ENCODE data around the gene SNX21. TPM values are rescaled to one million over a fixed set of nuclear protein-coding genes. Genes with fewer than 3 reads are reported as not detected.

Gene SNX21
- total and polyA plus RNA-seq, 2 experiments from 2014 or later: 50.9 to 88.4 TPM

DNA sequence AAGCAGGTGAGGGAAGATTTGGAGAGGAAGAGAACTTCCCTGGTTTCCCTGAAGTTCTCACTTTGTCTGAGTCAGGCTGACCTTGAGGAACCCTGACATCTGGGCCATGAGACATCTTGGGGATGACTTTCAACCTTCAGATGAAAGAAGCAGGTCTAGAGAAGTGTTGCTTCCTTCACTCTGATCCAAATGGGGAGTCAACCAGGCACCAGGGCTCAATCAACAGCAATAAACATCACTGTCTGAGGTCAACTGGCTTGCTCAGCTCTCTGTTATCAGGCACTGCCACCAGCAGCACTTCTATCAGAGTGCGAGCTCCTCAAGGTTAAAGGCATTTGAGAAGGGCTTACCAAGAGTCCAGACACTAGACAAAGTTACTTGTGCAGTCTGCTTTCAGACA is 17.3 kb downstream of the SNX21 start:
- Histone ChIP-seq H2AFZ (no peak overlapping the region), H3K27ac (no peak overlapping the region), H3K9ac (no peak overlapping the region), H3K9me2 (ENCODE audit: insufficient read depth) (no peaks in the 10 kb centered on the region), H3F3A (ENCODE audit: insufficient read depth) (0 out of 2 replicates have a peak, but pooled peaks cover 10% of the 10 kb centered on the region), H3K79me2 (ENCODE audit: insufficient read depth) (peaks cover 27% of the 10 kb centered on the region), H3K9me3 (ENCODE audit: low read depth) (no peaks in the 10 kb centered on the region), H3K4me3 (no peak overlapping the region), H3K4me1 (ENCODE audit: insufficient read depth) (peaks cover 2% of the 10 kb centered on the region; the same call in 1 of the 2 replicates), H3K27me3 (replicated peaks; ENCODE audit: insufficient read depth) (no peaks in the 10 kb centered on the region), H4K20me1 (ENCODE audit: insufficient read depth) (no peaks in the 10 kb centered on the region), H3K36me3 (ENCODE audit: low read depth) (peaks cover 12% of the 10 kb centered on the region), H3K4me2 (ENCODE audit: unreplicated experiment) (no peak overlapping the region)
- in situ Hi-C loops (cut with MboI): no loop called here
- WGBS, 2 experiments (ENCODE audit: low coverage in 1 of 2, low lambda C conversion rate in 2 of 2, missing lambda C conversion rate in 2 of 2): 95 to 100% methylated on average over 1 of the region's 1 CpG
- DNase-seq: no peak
- no peak for TF ChIP-seq EZH2 (IDR thresholded peaks at IDR 0.05; ENCODE audit: insufficient read depth, poor library complexity, severe bottlenecking)
- no peak for TF ChIP-seq EZH2phosphoT487 (IDR thresholded peaks at IDR 0.05; ENCODE audit: insufficient read depth, low read depth)

DNA sequence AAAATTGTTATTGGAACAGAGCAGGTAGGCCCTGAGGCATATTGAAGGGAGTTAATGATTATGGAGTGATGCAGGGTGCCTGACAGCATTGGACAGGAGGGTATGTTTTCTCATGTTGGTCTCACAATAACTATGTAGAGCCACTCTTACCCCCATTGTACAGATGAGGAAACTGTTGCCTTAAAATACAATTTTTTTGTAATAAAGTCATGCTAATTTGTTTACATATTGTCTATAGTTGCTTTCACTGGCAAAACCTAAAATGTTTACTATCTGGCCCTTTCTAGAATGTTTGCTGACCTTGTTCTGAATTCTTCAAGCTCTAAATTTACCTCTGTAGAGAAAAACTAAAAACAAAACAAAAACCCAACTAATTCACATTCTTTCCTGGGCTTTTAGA is 17.9 kb downstream of the SNX21 start:
- Histone ChIP-seq H3K4me2 (ENCODE audit: unreplicated experiment) (no peak overlapping the region), H3K9ac (no peak overlapping the region), H3K9me2 (ENCODE audit: insufficient read depth) (no peaks in the 10 kb centered on the region), H3K4me1 (ENCODE audit: insufficient read depth) (peaks cover 7% of the 10 kb centered on the region; the same call in 1 of the 2 replicates), H2AFZ (no peak overlapping the region), H3K4me3 (no peak overlapping the region), H3K9me3 (ENCODE audit: low read depth) (no peaks in the 10 kb centered on the region), H4K20me1 (ENCODE audit: insufficient read depth) (no peaks in the 10 kb centered on the region), H3K27me3 (replicated peaks; ENCODE audit: insufficient read depth) (no peaks in the 10 kb centered on the region), H3F3A (ENCODE audit: insufficient read depth) (0 out of 2 replicates have a peak, but pooled peaks cover 10% of the 10 kb centered on the region), H3K79me2 (ENCODE audit: insufficient read depth) (peaks cover 32% of the 10 kb centered on the region), H3K27ac (no peak overlapping the region), H3K36me3 (ENCODE audit: low read depth) (peaks cover 10% of the 10 kb centered on the region)
- TF ChIP-seq EZH2 (IDR thresholded peaks at IDR 0.05; ENCODE audit: insufficient read depth, poor library complexity, severe bottlenecking): no peak
- in situ Hi-C loops (cut with MboI): no loop called here
- DNase-seq: no peak

DNA sequence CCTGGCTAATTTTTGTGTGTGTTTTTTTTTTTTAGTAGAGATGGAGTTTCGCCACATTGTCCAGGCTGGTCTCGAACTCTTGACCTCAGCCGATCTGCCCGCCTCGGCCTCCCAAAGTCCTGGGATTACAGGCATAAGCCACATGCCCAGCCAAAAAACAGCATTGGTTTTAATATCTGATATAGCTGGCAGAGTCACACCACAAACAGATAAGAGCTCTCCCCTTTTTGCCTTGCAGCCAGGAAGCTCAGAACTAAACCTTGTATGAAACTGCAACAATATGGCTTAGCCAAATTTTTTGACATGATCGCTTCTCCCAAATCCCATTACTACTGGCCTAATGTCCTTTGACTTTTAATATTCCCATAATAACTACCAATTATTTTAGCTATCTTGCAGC is 18.7 kb downstream of the SNX21 start:
- Histone ChIP-seq H4K20me1 (ENCODE audit: insufficient read depth) (no peaks in the 10 kb centered on the region), H3K9me2 (ENCODE audit: insufficient read depth) (no peaks in the 10 kb centered on the region), H3K9ac (no peak overlapping the region), H3K27ac (no peak overlapping the region), H2AFZ (no peak overlapping the region), H3K36me3 (ENCODE audit: low read depth) (peaks cover 4% of the 10 kb centered on the region), H3K4me2 (ENCODE audit: unreplicated experiment) (no peak overlapping the region), H3K9me3 (ENCODE audit: low read depth) (no peaks in the 10 kb centered on the region), H3K4me3 (no peak overlapping the region), H3F3A (ENCODE audit: insufficient read depth) (0 out of 2 replicates have a peak, but pooled peaks cover 10% of the 10 kb centered on the region), H3K27me3 (replicated peaks; ENCODE audit: insufficient read depth) (no peaks in the 10 kb centered on the region), H3K4me1 (ENCODE audit: insufficient read depth) (peaks cover 7% of the 10 kb centered on the region; the same call in 1 of the 2 replicates), H3K79me2 (ENCODE audit: insufficient read depth) (peaks cover 38% of the 10 kb centered on the region)
- no peak for TF ChIP-seq EZH2phosphoT487 (IDR thresholded peaks at IDR 0.05; ENCODE audit: insufficient read depth, low read depth)
- TF ChIP-seq EZH2 (IDR thresholded peaks at IDR 0.05; ENCODE audit: insufficient read depth, poor library complexity, severe bottlenecking): no peak
- in situ Hi-C loops (cut with MboI): no loop called here
- DNase-seq: no peak
- 97% methylated on average over 6 of the region's 6 CpGs for WGBS, 2 experiments (ENCODE audit: low coverage in 1 of 2, low lambda C conversion rate in 2 of 2, missing lambda C conversion rate in 2 of 2)

DNA sequence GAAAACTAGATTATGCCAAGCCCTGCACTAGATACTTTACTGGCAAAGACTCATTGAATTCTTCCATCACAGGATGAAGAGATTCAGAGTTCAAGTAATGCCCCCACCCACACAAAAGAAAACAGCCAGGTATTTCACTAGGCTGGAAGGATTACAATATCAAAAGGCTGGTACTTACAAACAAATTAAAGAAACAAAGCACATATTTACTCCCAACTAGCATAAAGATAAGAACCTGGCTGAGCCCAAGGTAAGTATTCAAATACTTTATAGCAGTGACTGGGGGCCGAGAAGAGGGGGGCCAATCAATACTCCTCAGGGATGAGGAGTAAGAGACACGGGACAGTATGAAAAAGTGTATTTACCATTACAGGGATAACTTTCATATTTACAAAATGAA is 19.9 kb downstream of the SNX21 start:
- no peak for DNase-seq
- Histone ChIP-seq H3K27me3 (replicated peaks; ENCODE audit: insufficient read depth) (no peaks in the 10 kb centered on the region), H3K4me2 (ENCODE audit: unreplicated experiment) (no peak overlapping the region), H3F3A (ENCODE audit: insufficient read depth) (0 out of 2 replicates have a peak, but pooled peaks cover 10% of the 10 kb centered on the region), H3K4me3 (no peak overlapping the region), H3K27ac (no peak overlapping the region), H3K9me2 (ENCODE audit: insufficient read depth) (no peaks in the 10 kb centered on the region), H3K79me2 (ENCODE audit: insufficient read depth) (peaks cover 43% of the 10 kb centered on the region), H4K20me1 (ENCODE audit: insufficient read depth) (no peaks in the 10 kb centered on the region), H3K9ac (no peak overlapping the region), H3K9me3 (ENCODE audit: low read depth) (no peaks in the 10 kb centered on the region), H2AFZ (no peak overlapping the region), H3K36me3 (ENCODE audit: low read depth) (no peaks in the 10 kb centered on the region; the same call in none of the 2 replicates), H3K4me1 (ENCODE audit: insufficient read depth) (peaks cover 12% of the 10 kb centered on the region; the same call in 1 of the 2 replicates)
- in situ Hi-C loops (cut with MboI): no loop called here
- 55 to 63% methylated on average over 2 of the region's 2 CpGs for WGBS, 2 experiments (ENCODE audit: low coverage in 1 of 2, low lambda C conversion rate in 2 of 2, missing lambda C conversion rate in 2 of 2)
- TF ChIP-seq EZH2 (IDR thresholded peaks at IDR 0.05; ENCODE audit: insufficient read depth, poor library complexity, severe bottlenecking): no peak
- TF ChIP-seq EZH2phosphoT487 (IDR thresholded peaks at IDR 0.05; ENCODE audit: insufficient read depth, low read depth): no peak

All from GM23248 (cell line).